Neural cell (in vitro differentiated cells): Measurements from ENCODE around the gene GMDS. TPM values are rescaled to one million over a fixed set of nuclear protein-coding genes. Genes with fewer than 3 reads are reported as not detected.

ENCODE experiments used
- H2AFZ ChIP-seq: fragments of 200-600, 300-800 bp; sonication (generic), shearing (Covaris generic); 2 replicates; pipeline ENCODE4 v1.6.0; 2014; ENCODE audit warnings: low read depth, mild to moderate bottlenecking, antibody characterized with exemption, low read length, moderate library complexity
- H3F3A ChIP-seq: fragments of 200-600 bp; shearing (Covaris generic); 2 replicates; pipeline ENCODE4 v1.6.1; 2016; ENCODE audit warnings: mild to moderate bottlenecking, moderate library complexity, mixed read lengths, antibody characterized with exemption, low read length; ENCODE audit not compliant: insufficient read depth, poor library complexity, severe bottlenecking
- H3K27ac ChIP-seq: fragments of 200-600, 300-800 bp; sonication (generic), shearing (Covaris generic); 2 replicates; pipeline ENCODE4 v1.5.1; 2014; ENCODE audit warnings: mild to moderate bottlenecking, low read length, moderate library complexity
- H3K27me3 ChIP-seq: fragments of 300-800, 200-600 bp; sonication (generic), shearing (Covaris generic); 2 replicates; pipeline ENCODE4 v1.6.0; 2014; ENCODE audit warnings: mild to moderate bottlenecking, low read depth, low read length, moderate library complexity; ENCODE audit not compliant: insufficient read depth
- H3K36me3 ChIP-seq: fragments of 300-800, 200-600 bp; sonication (generic), shearing (Covaris generic); 2 replicates; pipeline ENCODE4 v1.5.1; 2014; ENCODE audit warnings: mild to moderate bottlenecking, antibody characterized with exemption, low read length, moderate library complexity; ENCODE audit not compliant: insufficient read depth
- H3K4me2 ChIP-seq: fragments of 300-800, 200-600 bp; sonication (generic), shearing (Covaris generic); 2 replicates; pipeline ENCODE4 v1.6.0; 2014; ENCODE audit warnings: mild to moderate bottlenecking, low read length
- H3K4me3 ChIP-seq: fragments of 300-800, 200-600 bp; sonication (generic), shearing (Covaris generic); 2 replicates; pipeline ENCODE4 v1.5.1; 2014; ENCODE audit warnings: mild to moderate bottlenecking, low read length, moderate library complexity
- H3K79me2 ChIP-seq: fragments of 200-600 bp; shearing (Covaris generic); replicated peaks from 2 replicates; pipeline ENCODE4 v1.6.0; 2014; ENCODE audit warnings: mild to moderate bottlenecking, low read length, moderate library complexity; ENCODE audit not compliant: insufficient read depth
- H3K9ac ChIP-seq: fragments of 300-800, 200-600 bp; sonication (generic), shearing (Covaris generic); 2 replicates; pipeline ENCODE4 v1.6.1; 2016; ENCODE audit warnings: mild to moderate bottlenecking, low read length, mixed read lengths
- H3K9me2 ChIP-seq: fragments of 200-600 bp; shearing (Covaris generic); 2 replicates; pipeline ENCODE4 v1.6.1; 2016; ENCODE audit warnings: mild to moderate bottlenecking, low read length, mixed read lengths; ENCODE audit not compliant: insufficient read depth
- H3K9me3 ChIP-seq: fragments of 200-600, 300-800 bp; sonication (generic), shearing (Covaris generic); 2 replicates; pipeline ENCODE4 v1.6.1; 2016; ENCODE audit warnings: mild to moderate bottlenecking, mixed run types, low read length, moderate library complexity, mixed read lengths
- H4K20me1 ChIP-seq: fragments of 200-600 bp; shearing (Covaris generic); 2 replicates; pipeline ENCODE4 v1.6.1; 2016; ENCODE audit warnings: mild to moderate bottlenecking, mixed run types; ENCODE audit not compliant: insufficient read depth
- CTCF ChIP-seq: fragments of 450-650 bp; IDR thresholded peaks from 2 replicates; pipeline ENCODE4 v1.5.1; 2014; ENCODE audit warnings: antibody characterized with exemption, mild to moderate bottlenecking, moderate library complexity; ENCODE audit not compliant: poor library complexity, severe bottlenecking
- MXI1 ChIP-seq: fragments of 450-650 bp; conservative IDR thresholded peaks from 2 replicates; pipeline ENCODE4 v1.6.1; 2014; ENCODE audit warnings: antibody characterized with exemption, mild to moderate bottlenecking; ENCODE audit not compliant: poor library complexity, severe bottlenecking
- POLR2AphosphoS5 ChIP-seq: IDR thresholded peaks from 2 replicates; pipeline ENCODE4 v1.6.1; 2012
- RAD21 ChIP-seq: fragments of 450-650 bp; conservative IDR thresholded peaks from 2 replicates; pipeline ENCODE4 v1.6.1; 2014; ENCODE audit warnings: antibody characterized with exemption, mild to moderate bottlenecking, moderate library complexity
- SMC3 ChIP-seq: fragments of 450-650 bp; conservative IDR thresholded peaks from 2 replicates; pipeline ENCODE4 v1.6.1; 2014; ENCODE audit warnings: antibody characterized with exemption, mild to moderate bottlenecking, moderate library complexity; ENCODE audit not compliant: poor library complexity
- polyA plus RNA-seq: library from polyadenylated mRNA; depleted of rRNA; stranded (reverse); fragments of >200 nt; gene quantifications from 2 replicates; pipeline ENCODE4 v1.2.3, GENCODE V29; 2014
- TF ChIP-seq, protein P1 (sequence below): IDR thresholded peaks from 2 replicates; pipeline ENCODE4 v1.6.1; 2012; ENCODE audit warnings: borderline replicate concordance

Gene GMDS
- polyA plus RNA-seq, 1 donor from 2014 or later: 11.4 TPM

GRCh38 chr6:2147766-2148448, 97.5 kb downstream of the GMDS start:
- Histone ChIP-seq H3K27ac (no peak overlapping the region), H3K27me3 (no peaks in the 10 kb centered on the region)
- no peak for TF ChIP-seq MXI1
- no peak for TF ChIP-seq CTCF
- no peak for TF ChIP-seq POLR2AphosphoS5
- no peak for TF ChIP-seq SMC3
- TF ChIP-seq RAD21: no peak
- TF ChIP-seq, protein P1, sequence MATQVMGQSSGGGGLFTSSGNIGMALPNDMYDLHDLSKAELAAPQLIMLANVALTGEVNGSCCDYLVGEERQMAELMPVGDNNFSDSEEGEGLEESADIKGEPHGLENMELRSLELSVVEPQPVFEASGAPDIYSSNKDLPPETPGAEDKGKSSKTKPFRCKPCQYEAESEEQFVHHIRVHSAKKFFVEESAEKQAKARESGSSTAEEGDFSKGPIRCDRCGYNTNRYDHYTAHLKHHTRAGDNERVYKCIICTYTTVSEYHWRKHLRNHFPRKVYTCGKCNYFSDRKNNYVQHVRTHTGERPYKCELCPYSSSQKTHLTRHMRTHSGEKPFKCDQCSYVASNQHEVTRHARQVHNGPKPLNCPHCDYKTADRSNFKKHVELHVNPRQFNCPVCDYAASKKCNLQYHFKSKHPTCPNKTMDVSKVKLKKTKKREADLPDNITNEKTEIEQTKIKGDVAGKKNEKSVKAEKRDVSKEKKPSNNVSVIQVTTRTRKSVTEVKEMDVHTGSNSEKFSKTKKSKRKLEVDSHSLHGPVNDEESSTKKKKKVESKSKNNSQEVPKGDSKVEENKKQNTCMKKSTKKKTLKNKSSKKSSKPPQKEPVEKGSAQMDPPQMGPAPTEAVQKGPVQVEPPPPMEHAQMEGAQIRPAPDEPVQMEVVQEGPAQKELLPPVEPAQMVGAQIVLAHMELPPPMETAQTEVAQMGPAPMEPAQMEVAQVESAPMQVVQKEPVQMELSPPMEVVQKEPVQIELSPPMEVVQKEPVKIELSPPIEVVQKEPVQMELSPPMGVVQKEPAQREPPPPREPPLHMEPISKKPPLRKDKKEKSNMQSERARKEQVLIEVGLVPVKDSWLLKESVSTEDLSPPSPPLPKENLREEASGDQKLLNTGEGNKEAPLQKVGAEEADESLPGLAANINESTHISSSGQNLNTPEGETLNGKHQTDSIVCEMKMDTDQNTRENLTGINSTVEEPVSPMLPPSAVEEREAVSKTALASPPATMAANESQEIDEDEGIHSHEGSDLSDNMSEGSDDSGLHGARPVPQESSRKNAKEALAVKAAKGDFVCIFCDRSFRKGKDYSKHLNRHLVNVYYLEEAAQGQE: no peak

GRCh38 chr6:2147261-2147660, 98.1 kb downstream of the GMDS start:
- Histone ChIP-seq H3K4me3 (no peak overlapping the region), H3K4me2 (no peak overlapping the region), H3K27ac (no peak overlapping the region), H3K9ac (no peak overlapping the region), H3K9me3 (no peaks in the 10 kb centered on the region), H3F3A (no peaks in the 10 kb centered on the region), H3K79me2 (no peaks in the 10 kb centered on the region), H3K36me3 (no peaks in the 10 kb centered on the region), H4K20me1 (no peaks in the 10 kb centered on the region), H3K27me3 (no peaks in the 10 kb centered on the region), H2AFZ (no peak overlapping the region), H3K9me2 (no peaks in the 10 kb centered on the region)
- TF ChIP-seq CTCF (no peak), SMC3 (no peak), MXI1 (no peak)

More at GRCh38 chr6:2147766-2148448, 97.5 kb downstream of the GMDS start:
- no peaks in the 10 kb centered on the region for H4K20me1 ChIP-seq
- no peaks in the 10 kb centered on the region for H3F3A ChIP-seq
- no peaks in the 10 kb centered on the region for H3K79me2 ChIP-seq
- H2AFZ ChIP-seq: no peak overlapping the region
- H3K9me3 ChIP-seq: no peaks in the 10 kb centered on the region
- H3K9ac ChIP-seq: no peak overlapping the region
- H3K36me3 ChIP-seq: no peaks in the 10 kb centered on the region
- H3K4me2 ChIP-seq: no peak overlapping the region
- no peaks in the 10 kb centered on the region for H3K9me2 ChIP-seq
- H3K4me3 ChIP-seq: no peak overlapping the region
